HepG2 (cell line): ENCODE measurements around the gene CACNA1F. TPM values are rescaled to one million over a fixed set of nuclear protein-coding genes. Genes with fewer than 3 reads are reported as not detected.

Experiments
- BORCS8-MEF2B ChIP-seq: sonication (generic); formaldehyde crosslinking; IDR thresholded peaks from 2 replicates; pipeline ENCODE4 v1.8.0; 2022; ENCODE audit warnings: mild to moderate bottlenecking, missing genetic modification reagents
- CBFB ChIP-seq: sonication (generic); formaldehyde crosslinking; IDR thresholded peaks from 2 replicates; pipeline ENCODE4 v1.4.0; 2020; ENCODE audit warnings: missing genetic modification reagents
- GFI1 ChIP-seq: sonication (generic); formaldehyde crosslinking; IDR thresholded peaks from 2 replicates; pipeline ENCODE4 v1.5.0; 2020; ENCODE audit warnings: missing genetic modification reagents, mild to moderate bottlenecking, borderline replicate concordance
- HOXA9 ChIP-seq: sonication (generic); formaldehyde crosslinking; IDR thresholded peaks from 2 replicates; pipeline ENCODE4 v1.8.1; 2022; ENCODE audit warnings: missing genetic modification reagents, mild to moderate bottlenecking, moderate library complexity, borderline replicate concordance
- KLF12 ChIP-seq: sonication (generic); formaldehyde crosslinking; IDR thresholded peaks from 2 replicates; pipeline ENCODE4 v1.4.0; 2020; ENCODE audit warnings: missing genetic modification reagents, borderline replicate concordance
- MBD4 ChIP-seq: IDR thresholded peaks from 2 replicates; pipeline ENCODE4 v1.6.1; 2012; ENCODE audit warnings: low read length, inconsistent platforms, borderline replicate concordance
- NFATC3 ChIP-seq: sonication (generic); formaldehyde crosslinking; IDR thresholded peaks from 2 replicates; pipeline ENCODE4 v1.5.1; 2020; ENCODE audit warnings: mild to moderate bottlenecking, missing genetic modification reagents
- ONECUT2 ChIP-seq: sonication (generic); formaldehyde crosslinking; IDR thresholded peaks from 2 replicates; pipeline ENCODE4 v1.4.0; 2020; ENCODE audit warnings: missing genetic modification reagents
- POLR2AphosphoS5 ChIP-seq: IDR thresholded peaks from 2 replicates; pipeline ENCODE4 v1.6.1; 2012; ENCODE audit warnings: low read depth, low read length
- SUZ12 ChIP-seq: fragments of 150-350 bp; IDR thresholded peaks from 2 replicates; pipeline ENCODE4 v1.6.1; 2014; ENCODE audit warnings: low read depth, low read length
- TAF15 ChIP-seq: fragments of 200-400 bp; formaldehyde crosslinking; IDR thresholded peaks from one replicate; pipeline ENCODE4 v1.6.1; 2018; ENCODE audit warnings: mild to moderate bottlenecking, low read depth, low read length; ENCODE audit not compliant: poor library complexity, severe bottlenecking
- ZFY ChIP-seq: sonication (generic); formaldehyde crosslinking; IDR thresholded peaks from 2 replicates; pipeline ENCODE4 v1.4.0; 2020; ENCODE audit warnings: missing genetic modification reagents
- ZNF230 ChIP-seq: sonication (generic); formaldehyde crosslinking; IDR thresholded peaks from 2 replicates; pipeline ENCODE4 v1.4.0; 2020; ENCODE audit warnings: mild to moderate bottlenecking, missing genetic modification reagents
- ZNF24 ChIP-seq: fragments of 450-650 bp; IDR thresholded peaks from 2 replicates; pipeline ENCODE4 v1.6.1; 2017; ENCODE audit warnings: antibody characterized with exemption, mild to moderate bottlenecking
- ZNF496 ChIP-seq: sonication (generic); formaldehyde crosslinking; IDR thresholded peaks from 2 replicates; pipeline ENCODE4 v1.8.1; 2023; ENCODE audit warnings: mild to moderate bottlenecking, moderate library complexity, missing genetic modification reagents; ENCODE audit not compliant: insufficient replicate concordance
- polyA plus RNA-seq, 8 experiments: library from polyadenylated mRNA; depleted of rRNA in 3 of 8; stranded (reverse) in 7 of 8; unstranded in 1 of 8; fragments of >200 nt; fragmentation: Illumina TruSeq in 4 of 8; extraction: Trizol in 4 of 8; gene quantifications; 2 replicates each; pipeline versions ENCODE4 v1.2.1 to v1.2.3, GENCODE V29; 2011 to 2016; ENCODE audit warnings: low read depth in 4 of 8, missing spikeins in 1 of 8, mixed read lengths in 1 of 8; ENCODE audit not compliant: insufficient read depth in 1 of 8
- total RNA-seq, 5 experiments: library from RNA; depleted of rRNA; stranded (reverse); fragments of >200 nt; fragmentation: Illumina TruSeq; extraction: Trizol; gene quantifications; 2 replicates each; pipeline ENCODE4 v1.2.3, GENCODE V29; 2016; ENCODE audit warnings: low read depth in 1 of 5
- TF ChIP-seq, protein P1 (sequence below): sonication (generic); formaldehyde crosslinking; conservative IDR thresholded peaks from 2 replicates; pipeline ENCODE4 v1.4.0; 2020; ENCODE audit warnings: missing genetic modification reagents
- TF ChIP-seq, protein P2 (sequence below): sonication (generic); formaldehyde crosslinking; IDR thresholded peaks from 2 replicates; pipeline ENCODE4 v1.9.0; 2022; ENCODE audit warnings: low read depth, missing genetic modification reagents
- TF ChIP-seq, protein P3 (sequence below): sonication (generic); formaldehyde crosslinking; IDR thresholded peaks from 2 replicates; pipeline ENCODE4 v1.4.0; 2020; ENCODE audit warnings: missing genetic modification reagents, borderline replicate concordance
- TF ChIP-seq, protein P4 (sequence below): IDR thresholded peaks from 2 replicates; pipeline ENCODE4 v1.6.1; 2016; ENCODE audit warnings: mild to moderate bottlenecking, missing biosample characterization, missing genetic modification reagents
- TF ChIP-seq, protein P5 (sequence below): sonication (generic); formaldehyde crosslinking; IDR thresholded peaks from 2 replicates; pipeline ENCODE4 v1.5.0; 2020; ENCODE audit warnings: mild to moderate bottlenecking, low read depth, missing genetic modification reagents, borderline replicate concordance
- TF ChIP-seq, protein P6 (sequence below): sonication (generic); formaldehyde crosslinking; IDR thresholded peaks from 2 replicates; pipeline ENCODE4 v1.8.0; 2023; ENCODE audit warnings: mild to moderate bottlenecking, missing genetic modification reagents

Gene CACNA1F
- total and polyA plus RNA-seq, 2 of the 13 experiments (the other 11 are each of a cell fraction or from before 2014, with no cell fraction given) = 0.03 TPM; not detected in 1

DNA sequence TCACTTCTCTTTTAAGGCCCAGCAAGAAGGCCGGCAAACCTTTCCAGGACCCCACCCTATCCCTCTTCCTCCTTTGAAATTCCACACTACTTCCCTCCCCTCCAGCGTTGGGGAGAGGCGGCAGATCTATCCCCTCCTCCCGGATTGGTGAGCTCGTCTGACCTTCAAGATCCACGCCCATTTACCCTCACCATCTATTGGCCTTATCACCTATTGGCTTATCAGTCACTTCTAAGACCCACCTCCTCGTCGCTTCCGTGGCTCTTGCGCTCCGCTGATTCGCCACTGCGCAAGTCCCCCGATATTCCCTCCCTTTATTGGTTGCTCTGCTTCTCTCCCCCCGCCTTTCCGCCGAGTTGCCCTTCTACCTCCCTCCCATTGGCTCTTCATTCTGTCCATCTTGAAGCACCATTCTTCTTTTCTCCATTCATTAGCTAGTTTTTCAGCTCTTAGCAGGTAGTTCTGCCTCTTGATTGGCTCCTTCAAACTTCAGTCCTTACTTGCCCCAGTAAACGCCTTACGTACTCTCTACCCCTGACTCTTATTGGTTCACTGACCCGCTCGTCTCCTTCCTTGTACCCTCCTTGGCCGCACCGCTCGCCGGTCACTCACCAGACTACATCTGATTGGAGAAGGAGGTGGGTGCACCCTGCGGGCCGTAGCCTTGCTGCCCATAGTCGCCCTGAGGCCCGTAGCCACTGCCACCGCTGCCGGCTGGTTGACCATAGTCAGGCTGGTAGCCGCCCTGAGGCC lies 42.1 kb downstream of the CACNA1F start (continued):
- TF ChIP-seq MBD4 (no peak), BORCS8-MEF2B (no peak), GFI1 (CRISPR knock-in tag) (no peak), ONECUT2 (CRISPR knock-in tag) (no peak), KLF12 (CRISPR knock-in tag) (no peak; the same call in 1 of the 2 replicates), TAF15 (no peak), NFATC3 (CRISPR knock-in tag) (no peak), ZFY (CRISPR knock-in tag) (peak; percentile 88), HOXA9 (CRISPR knock-in tag) (no peak), SUZ12 (no peak), CBFB (no peak), ZNF24 (no peak), ZNF496 (CRISPR knock-in tag) (no peak), ZNF230 (CRISPR knock-in tag) (no peak), POLR2AphosphoS5 (peak; percentile 84)
- TF ChIP-seq, protein P1, sequence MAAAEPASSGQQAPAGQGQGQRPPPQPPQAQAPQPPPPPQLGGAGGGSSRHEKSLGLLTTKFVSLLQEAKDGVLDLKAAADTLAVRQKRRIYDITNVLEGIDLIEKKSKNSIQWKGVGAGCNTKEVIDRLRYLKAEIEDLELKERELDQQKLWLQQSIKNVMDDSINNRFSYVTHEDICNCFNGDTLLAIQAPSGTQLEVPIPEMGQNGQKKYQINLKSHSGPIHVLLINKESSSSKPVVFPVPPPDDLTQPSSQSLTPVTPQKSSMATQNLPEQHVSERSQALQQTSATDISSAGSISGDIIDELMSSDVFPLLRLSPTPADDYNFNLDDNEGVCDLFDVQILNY (CRISPR knock-in tag) = no peak
- TF ChIP-seq, protein P2, sequence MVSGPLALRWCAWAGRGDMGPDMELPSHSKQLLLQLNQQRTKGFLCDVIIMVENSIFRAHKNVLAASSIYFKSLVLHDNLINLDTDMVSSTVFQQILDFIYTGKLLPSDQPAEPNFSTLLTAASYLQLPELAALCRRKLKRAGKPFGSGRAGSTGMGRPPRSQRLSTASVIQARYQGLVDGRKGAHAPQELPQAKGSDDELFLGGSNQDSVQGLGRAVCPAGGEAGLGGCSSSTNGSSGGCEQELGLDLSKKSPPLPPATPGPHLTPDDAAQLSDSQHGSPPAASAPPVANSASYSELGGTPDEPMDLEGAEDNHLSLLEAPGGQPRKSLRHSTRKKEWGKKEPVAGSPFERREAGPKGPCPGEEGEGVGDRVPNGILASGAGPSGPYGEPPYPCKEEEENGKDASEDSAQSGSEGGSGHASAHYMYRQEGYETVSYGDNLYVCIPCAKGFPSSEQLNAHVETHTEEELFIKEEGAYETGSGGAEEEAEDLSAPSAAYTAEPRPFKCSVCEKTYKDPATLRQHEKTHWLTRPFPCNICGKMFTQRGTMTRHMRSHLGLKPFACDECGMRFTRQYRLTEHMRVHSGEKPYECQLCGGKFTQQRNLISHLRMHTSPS (CRISPR knock-in tag) = no peak
- TF ChIP-seq, protein P3, sequence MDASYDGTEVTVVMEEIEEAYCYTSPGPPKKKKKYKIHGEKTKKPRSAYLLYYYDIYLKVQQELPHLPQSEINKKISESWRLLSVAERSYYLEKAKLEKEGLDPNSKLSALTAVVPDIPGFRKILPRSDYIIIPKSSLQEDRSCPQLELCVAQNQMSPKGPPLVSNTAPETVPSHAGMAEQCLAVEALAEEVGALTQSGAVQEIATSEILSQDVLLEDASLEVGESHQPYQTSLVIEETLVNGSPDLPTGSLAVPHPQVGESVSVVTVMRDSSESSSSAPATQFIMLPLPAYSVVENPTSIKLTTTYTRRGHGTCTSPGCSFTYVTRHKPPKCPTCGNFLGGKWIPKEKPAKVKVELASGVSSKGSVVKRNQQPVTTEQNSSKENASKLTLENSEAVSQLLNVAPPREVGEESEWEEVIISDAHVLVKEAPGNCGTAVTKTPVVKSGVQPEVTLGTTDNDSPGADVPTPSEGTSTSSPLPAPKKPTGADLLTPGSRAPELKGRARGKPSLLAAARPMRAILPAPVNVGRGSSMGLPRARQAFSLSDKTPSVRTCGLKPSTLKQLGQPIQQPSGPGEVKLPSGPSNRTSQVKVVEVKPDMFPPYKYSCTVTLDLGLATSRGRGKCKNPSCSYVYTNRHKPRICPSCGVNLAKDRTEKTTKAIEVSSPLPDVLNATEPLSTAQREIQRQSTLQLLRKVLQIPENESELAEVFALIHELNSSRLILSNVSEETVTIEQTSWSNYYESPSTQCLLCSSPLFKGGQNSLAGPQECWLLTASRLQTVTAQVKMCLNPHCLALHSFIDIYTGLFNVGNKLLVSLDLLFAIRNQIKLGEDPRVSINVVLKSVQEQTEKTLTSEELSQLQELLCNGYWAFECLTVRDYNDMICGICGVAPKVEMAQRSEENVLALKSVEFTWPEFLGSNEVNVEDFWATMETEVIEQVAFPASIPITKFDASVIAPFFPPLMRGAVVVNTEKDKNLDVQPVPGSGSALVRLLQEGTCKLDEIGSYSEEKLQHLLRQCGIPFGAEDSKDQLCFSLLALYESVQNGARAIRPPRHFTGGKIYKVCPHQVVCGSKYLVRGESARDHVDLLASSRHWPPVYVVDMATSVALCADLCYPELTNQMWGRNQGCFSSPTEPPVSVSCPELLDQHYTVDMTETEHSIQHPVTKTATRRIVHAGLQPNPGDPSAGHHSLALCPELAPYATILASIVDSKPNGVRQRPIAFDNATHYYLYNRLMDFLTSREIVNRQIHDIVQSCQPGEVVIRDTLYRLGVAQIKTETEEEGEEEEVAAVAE (CRISPR knock-in tag) = no peak
- TF ChIP-seq, protein P4, sequence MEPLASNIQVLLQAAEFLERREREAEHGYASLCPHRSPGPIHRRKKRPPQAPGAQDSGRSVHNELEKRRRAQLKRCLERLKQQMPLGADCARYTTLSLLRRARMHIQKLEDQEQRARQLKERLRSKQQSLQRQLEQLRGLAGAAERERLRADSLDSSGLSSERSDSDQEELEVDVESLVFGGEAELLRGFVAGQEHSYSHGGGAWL (CRISPR knock-in tag) = no peak
- TF ChIP-seq, protein P5, sequence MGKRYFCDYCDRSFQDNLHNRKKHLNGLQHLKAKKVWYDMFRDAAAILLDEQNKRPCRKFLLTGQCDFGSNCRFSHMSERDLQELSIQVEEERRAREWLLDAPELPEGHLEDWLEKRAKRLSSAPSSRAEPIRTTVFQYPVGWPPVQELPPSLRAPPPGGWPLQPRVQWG (CRISPR knock-in tag) = no peak
- TF ChIP-seq, protein P6, sequence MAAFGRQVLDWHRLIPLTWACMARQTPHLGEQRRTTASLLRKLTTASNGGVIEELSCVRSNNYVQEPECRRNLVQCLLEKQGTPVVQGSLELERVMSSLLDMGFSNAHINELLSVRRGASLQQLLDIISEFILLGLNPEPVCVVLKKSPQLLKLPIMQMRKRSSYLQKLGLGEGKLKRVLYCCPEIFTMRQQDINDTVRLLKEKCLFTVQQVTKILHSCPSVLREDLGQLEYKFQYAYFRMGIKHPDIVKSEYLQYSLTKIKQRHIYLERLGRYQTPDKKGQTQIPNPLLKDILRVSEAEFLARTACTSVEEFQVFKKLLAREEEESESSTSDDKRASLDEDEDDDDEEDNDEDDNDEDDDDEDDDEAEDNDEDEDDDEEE = no peak
